Breast epithelium (tissue), 3 donors: ENCODE data around the gene HDAC7.

Source experiments
- CTCF ChIP-seq, 3 donors: fragments of 450-650 bp; IDR thresholded peaks; one replicate each; pipeline ENCODE4 v1.5.1; 2016 to 2017; ENCODE audit warnings: antibody characterized with exemption in 3 of 3, mild to moderate bottlenecking in 3 of 3, moderate library complexity in 3 of 3
- POLR2A ChIP-seq: fragments of 450-650 bp; IDR thresholded peaks from one replicate; pipeline ENCODE4 v1.6.1; 2016; ENCODE audit warnings: antibody characterized with exemption, mild to moderate bottlenecking, moderate library complexity
- POLR2AphosphoS5 ChIP-seq, 3 donors: sonication (generic); formaldehyde crosslinking; IDR thresholded peaks; one replicate each; pipeline ENCODE4 v1.6.1; 2017; ENCODE audit warnings: antibody characterized with exemption in 3 of 3

GRCh38 chr12:47824635-47825034 is 4.9 kb upstream of the HDAC7 start:
- TF ChIP-seq CTCF (IDR thresholded peaks at IDR 0.05) (no peak), POLR2A (no peak), POLR2AphosphoS5 (IDR thresholded peaks at IDR 0.05) (no peak)
